IPS DF 4.7 (cell line): ENCODE measurements around the gene CTBP1.

Experiments
- DNase-seq: peaks from one replicate; pipeline ENCODE4 v3.0.0-alpha.2; 2013; ENCODE audit warnings: low spot score; ENCODE audit errors: extremely low read depth

Gene CTBP1

GRCh38 chr4:1285151-1285789, 36.3 kb upstream of the CTBP1 start:
- DNase-seq: no peak

- DNase-seq: no peak
Measured at GRCh38 chr4:1283711-1284110, 34.8 kb upstream of the CTBP1 start.

GRCh38 chr4:1279253-1279652, 30.3 kb upstream of the CTBP1 start:
- DNase-seq: no peak

- DNase-seq: no peak
Measured at GRCh38 chr4:1277667-1278665, 29.0 kb upstream of the CTBP1 start.

GRCh38 chr4:1276984-1277383, 28.1 kb upstream of the CTBP1 start:
- DNase-seq: no peak

- no peak for DNase-seq
Measured at GRCh38 chr4:1274871-1275270, 25.9 kb upstream of the CTBP1 start.

GRCh38 chr4:1271686-1272085, 22.8 kb upstream of the CTBP1 start:
- DNase-seq: no peak

- no peak for DNase-seq
Measured at GRCh38 chr4:1269209-1269608, 20.3 kb upstream of the CTBP1 start.

- no peak for DNase-seq
Measured at GRCh38 chr4:1266881-1267763, 18.2 kb upstream of the CTBP1 start.

GRCh38 chr4:1265351-1265750, 16.4 kb upstream of the CTBP1 start:
- no peak for DNase-seq

GRCh38 chr4:1264942-1265341, 16.0 kb upstream of the CTBP1 start:
- no peak for DNase-seq

- DNase-seq: no peak
Measured at GRCh38 chr4:1261107-1261928, 12.4 kb upstream of the CTBP1 start.

- DNase-seq: no peak
Measured at GRCh38 chr4:1260418-1261106, 11.6 kb upstream of the CTBP1 start.

GRCh38 chr4:1259966-1260365, 11.0 kb upstream of the CTBP1 start:
- DNase-seq: no peak

GRCh38 chr4:1258457-1258856, 9.5 kb upstream of the CTBP1 start:
- no peak for DNase-seq

GRCh38 chr4:1255699-1256098, 6.8 kb upstream of the CTBP1 start:
- no peak for DNase-seq

GRCh38 chr4:1255151-1255550, 6.2 kb upstream of the CTBP1 start:
- DNase-seq: no peak

GRCh38 chr4:1253831-1254230, 4.9 kb upstream of the CTBP1 start:
- no peak for DNase-seq

- no peak for DNase-seq
Measured at GRCh38 chr4:1252928-1253492, 4.1 kb upstream of the CTBP1 start.

GRCh38 chr4:1251773-1252066, 2.8 kb upstream of the CTBP1 start:
- DNase-seq: no peak
